Memory B cell (primary cell): ENCODE results near the gene CARD9.
"Not testable (repeated sequence)": the region's sequence is repeated elsewhere in the genome, so short reads cannot be mapped to it uniquely, and the experiment has no call there.

ENCODE experiments used
- ATAC-seq: fragments of 150-1000 bp; cut with Tn5 transposase; 2 replicates; pipeline ENCODE4 v1.10.0; 2021; ENCODE audit warnings: low read depth, mild to moderate bottlenecking, moderate library complexity
- DNase-seq, 2 donors: peaks; one replicate each; pipeline ENCODE4 v3.0.0; 2022; ENCODE audit warnings: low spot score in 2 of 2
- H3K27ac Mint-ChIP-seq: one replicate; pipeline ENCODE4 v1.8.0; 2022; ENCODE audit warnings: mild to moderate bottlenecking, moderate library complexity, mixed read lengths
- H3K27me3 Mint-ChIP-seq: one replicate; pipeline ENCODE4 v1.8.0; 2022; ENCODE audit warnings: mixed read lengths
- H3K36me3 Mint-ChIP-seq: one replicate; pipeline ENCODE4 v1.8.0; 2022; ENCODE audit warnings: mild to moderate bottlenecking, mixed read lengths
- H3K4me1 Mint-ChIP-seq: one replicate; pipeline ENCODE4 v1.8.0; 2022; ENCODE audit warnings: mixed read lengths
- H3K4me3 Mint-ChIP-seq: one replicate; pipeline ENCODE4 v1.8.0; 2022; ENCODE audit warnings: mild to moderate bottlenecking, moderate library complexity, mixed read lengths
- H3K9me3 Mint-ChIP-seq: one replicate; pipeline ENCODE4 v1.8.0; 2022; ENCODE audit warnings: mixed read lengths

Gene CARD9

GRCh38 chr9:136319955-136320354, 53.5 kb downstream of the CARD9 start:
- ATAC-seq, DNase-seq, H3K27ac Mint-ChIP-seq, H3K4me3 Mint-ChIP-seq, H3K4me1 Mint-ChIP-seq, H3K9me3 Mint-ChIP-seq, H3K36me3 Mint-ChIP-seq: not testable (repeated sequence)
- H3K27me3 Mint-ChIP-seq = peaks cover 27% of the 10 kb centered on the region

GRCh38 chr9:136319244-136319643, 54.2 kb downstream of the CARD9 start:
- peaks cover 31% of the 10 kb centered on the region for H3K27me3 Mint-ChIP-seq
- not testable (repeated sequence) for H3K4me3 Mint-ChIP-seq, H3K4me1 Mint-ChIP-seq, H3K36me3 Mint-ChIP-seq, DNase-seq, ATAC-seq, H3K27ac Mint-ChIP-seq
- peaks cover 13% of the 10 kb centered on the region for H3K9me3 Mint-ChIP-seq

DNA sequence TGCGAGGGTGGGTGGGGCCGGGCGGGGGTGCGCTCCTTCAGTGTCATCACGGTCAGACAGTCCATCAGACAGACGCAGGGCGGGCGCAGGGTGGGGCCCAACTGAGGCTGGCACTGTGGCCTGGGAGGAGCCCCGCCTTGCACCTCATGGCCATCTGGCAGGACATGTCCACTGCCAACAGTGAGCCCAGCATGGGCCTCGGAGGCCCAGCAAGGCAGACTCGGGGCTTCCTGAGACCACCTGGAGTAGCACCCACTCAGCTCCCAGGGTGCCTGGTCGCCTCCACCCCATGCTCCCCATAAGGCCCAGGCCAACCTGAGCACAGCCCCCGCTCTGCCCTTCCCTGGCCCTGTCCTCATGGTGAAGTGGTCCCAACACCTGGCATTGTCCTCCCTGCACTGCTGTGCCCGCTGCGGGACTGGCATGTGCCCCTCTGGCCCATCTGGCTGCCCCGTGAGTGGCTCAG, 54.7 kb downstream of the CARD9 start:
- H3K9me3 Mint-ChIP-seq = peaks cover 13% of the 10 kb centered on the region
- H3K27ac Mint-ChIP-seq = no peak overlapping the region
- no peak overlapping the region for H3K4me3 Mint-ChIP-seq
- H3K27me3 Mint-ChIP-seq = peaks cover 30% of the 10 kb centered on the region
- DNase-seq = no peak
- H3K36me3 Mint-ChIP-seq = peaks cover 9% of the 10 kb centered on the region
- H3K4me1 Mint-ChIP-seq = peaks cover 6% of the 10 kb centered on the region
- ATAC-seq = peak; percentile 10

DNA sequence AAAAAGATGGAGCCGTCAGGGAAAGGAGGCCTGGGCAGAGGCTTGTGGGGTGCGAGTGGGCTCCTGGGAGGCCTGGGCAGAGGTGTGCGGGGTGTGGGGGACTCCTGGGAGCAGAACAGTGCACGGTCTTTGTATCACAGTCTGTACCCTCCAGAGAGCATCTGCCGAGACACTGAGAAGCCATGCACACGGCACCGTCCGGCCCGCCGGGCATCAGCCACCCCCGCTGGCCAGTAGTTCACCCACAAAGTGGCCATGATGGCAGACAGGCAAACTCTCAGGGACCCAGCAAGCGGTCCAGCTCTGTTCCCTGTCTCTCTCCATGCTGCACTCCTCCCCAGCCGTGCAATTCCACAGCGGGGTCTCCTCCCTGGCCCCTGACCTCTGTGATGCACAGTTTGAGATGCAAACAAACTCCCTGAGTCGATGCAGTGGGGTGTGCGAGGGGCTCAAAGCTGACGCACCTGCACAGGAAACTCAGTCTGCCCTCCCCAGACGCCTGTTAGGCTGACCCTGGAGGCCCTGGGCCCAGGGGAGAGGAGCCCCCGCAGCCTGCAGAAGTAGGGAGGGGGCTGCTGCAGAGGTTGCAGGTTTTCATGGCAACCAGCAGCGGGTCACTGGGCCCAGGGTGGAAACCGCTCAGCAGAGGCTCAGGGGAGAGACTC, 55.2 kb downstream of the CARD9 start:
- H3K9me3 Mint-ChIP-seq = peaks cover 13% of the 10 kb centered on the region
- H3K27me3 Mint-ChIP-seq = peaks cover 29% of the 10 kb centered on the region
- H3K36me3 Mint-ChIP-seq = peaks cover 9% of the 10 kb centered on the region
- H3K27ac Mint-ChIP-seq = no peak overlapping the region
- peaks cover 6% of the 10 kb centered on the region for H3K4me1 Mint-ChIP-seq
- ATAC-seq (no peak), DNase-seq (no peak)
- no peak overlapping the region for H3K4me3 Mint-ChIP-seq

DNA sequence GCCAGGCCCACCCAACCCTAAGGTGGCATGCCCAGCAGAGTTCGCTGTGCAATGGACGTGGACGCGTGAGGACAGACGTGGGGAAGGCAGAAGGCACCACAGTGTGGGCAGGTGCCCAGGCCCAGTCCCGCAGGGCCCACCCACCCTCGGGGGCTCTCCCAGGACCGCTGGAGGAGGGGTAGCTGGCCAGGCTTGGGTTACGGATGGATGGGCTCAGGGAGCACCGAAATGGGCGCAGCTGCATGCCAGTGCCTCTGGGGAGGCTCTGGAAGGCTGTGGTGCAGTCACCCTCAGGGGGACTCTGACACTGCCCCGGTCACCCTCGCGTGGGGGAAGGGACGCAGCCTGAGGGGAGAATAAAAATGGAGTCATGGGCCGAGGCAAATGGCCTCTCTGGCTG, 55.8 kb downstream of the CARD9 start:
- DNase-seq = no peak
- Mint-ChIP-seq H3K27me3 (peaks cover 29% of the 10 kb centered on the region), H3K36me3 (peaks cover 9% of the 10 kb centered on the region), H3K4me1 (peaks cover 6% of the 10 kb centered on the region), H3K4me3 (no peak overlapping the region), H3K9me3 (peaks cover 13% of the 10 kb centered on the region), H3K27ac (no peak overlapping the region)
- ATAC-seq = no peak

DNA sequence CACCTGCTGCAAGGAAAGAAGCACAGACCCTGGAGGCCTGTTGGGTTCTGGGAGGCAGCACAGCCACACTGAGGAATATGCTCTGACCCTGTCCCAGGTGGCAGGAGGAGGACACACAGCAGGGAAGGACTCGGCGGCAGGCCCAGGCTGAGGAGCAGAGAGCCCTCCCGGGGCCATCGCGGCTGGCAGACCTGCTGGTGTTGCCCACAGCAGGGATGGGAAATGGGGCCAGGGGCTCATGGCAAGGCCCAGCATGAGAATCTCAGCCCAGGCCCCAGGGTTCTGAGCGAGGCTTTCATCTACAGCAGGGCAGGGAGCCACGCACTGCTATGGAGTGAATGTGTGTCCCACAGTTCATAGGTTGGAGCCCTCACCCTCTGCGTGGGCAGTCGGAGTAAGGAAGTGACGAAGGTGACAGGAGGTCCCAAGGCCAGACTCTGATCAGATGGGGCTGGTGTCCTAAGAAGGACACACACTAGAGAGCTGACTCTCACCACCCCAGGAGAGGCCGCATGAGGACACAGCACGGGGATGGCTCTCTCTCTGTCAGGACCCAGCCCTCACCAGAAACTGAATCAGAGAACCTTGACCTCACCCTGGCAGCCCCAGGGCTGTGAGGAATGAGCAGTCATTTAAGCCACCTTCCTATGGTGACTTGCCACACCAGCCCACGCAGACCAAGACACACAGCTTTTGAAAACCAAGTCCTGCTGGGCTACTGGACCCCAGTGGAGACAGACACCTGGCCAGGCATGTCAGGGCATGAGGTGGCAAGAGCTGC, 56.4 kb downstream of the CARD9 start:
- Mint-ChIP-seq H3K27me3 (peaks cover 29% of the 10 kb centered on the region), H3K4me1 (peaks cover 6% of the 10 kb centered on the region), H3K27ac (no peak overlapping the region), H3K36me3 (peaks cover 9% of the 10 kb centered on the region), H3K4me3 (no peak overlapping the region), H3K9me3 (peaks cover 13% of the 10 kb centered on the region)
- no peak for DNase-seq
- ATAC-seq = no peak

DNA sequence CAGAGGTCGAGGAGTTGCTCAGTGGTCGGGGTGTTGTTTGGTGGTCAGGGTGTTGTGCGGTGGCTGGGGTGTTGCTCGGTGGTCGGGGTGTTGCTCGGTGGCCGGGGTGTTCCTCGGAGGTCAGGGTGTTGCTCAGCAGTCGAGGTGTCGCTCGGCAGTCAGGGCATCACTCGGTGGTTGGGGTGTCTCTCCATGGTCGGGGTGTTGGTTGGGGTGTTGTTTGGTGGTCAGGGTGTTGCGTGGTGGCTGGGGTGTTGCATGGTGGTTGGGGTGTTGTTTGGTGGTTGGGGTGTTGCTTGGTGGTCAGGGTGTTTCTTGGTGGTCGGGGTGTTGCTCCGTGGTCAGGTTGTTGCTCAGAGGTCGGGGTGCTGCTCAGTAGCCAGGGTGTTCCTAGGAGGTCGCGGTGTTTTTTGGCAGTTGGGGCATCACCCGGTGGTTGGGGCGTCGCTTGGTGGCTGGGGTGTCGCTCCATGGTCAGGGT, 57.2 kb downstream of the CARD9 start:
- H3K27ac Mint-ChIP-seq = no peak overlapping the region
- peaks cover 9% of the 10 kb centered on the region for H3K36me3 Mint-ChIP-seq
- H3K4me3 Mint-ChIP-seq = no peak overlapping the region
- H3K4me1 Mint-ChIP-seq = peaks cover 6% of the 10 kb centered on the region
- H3K9me3 Mint-ChIP-seq = peaks cover 13% of the 10 kb centered on the region
- peaks cover 29% of the 10 kb centered on the region for H3K27me3 Mint-ChIP-seq
- DNase-seq (no peak), ATAC-seq (no peak)

GRCh38 chr9:136314944-136315343, 58.5 kb downstream of the CARD9 start:
- H3K27me3 Mint-ChIP-seq = peaks cover 28% of the 10 kb centered on the region
- peaks cover 7% of the 10 kb centered on the region for H3K36me3 Mint-ChIP-seq
- peaks cover 12% of the 10 kb centered on the region for H3K9me3 Mint-ChIP-seq
- H3K4me1 Mint-ChIP-seq = peaks cover 6% of the 10 kb centered on the region
- no peak for ATAC-seq
- no peak for DNase-seq
- no peak overlapping the region for H3K27ac Mint-ChIP-seq
- no peak overlapping the region for H3K4me3 Mint-ChIP-seq

GRCh38 chr9:136314056-136314416, 59.4 kb downstream of the CARD9 start:
- H3K27me3 Mint-ChIP-seq = peaks cover 26% of the 10 kb centered on the region
- H3K9me3 Mint-ChIP-seq = peaks cover 10% of the 10 kb centered on the region
- ATAC-seq = no peak
- DNase-seq = no peak
- H3K36me3 Mint-ChIP-seq = peaks cover 7% of the 10 kb centered on the region
- H3K4me3 Mint-ChIP-seq = no peak overlapping the region
- H3K4me1 Mint-ChIP-seq = peaks cover 6% of the 10 kb centered on the region
- H3K27ac Mint-ChIP-seq = no peak overlapping the region
